MCF 10A (cell line): ENCODE results near the gene RGS2. TPM values are rescaled to one million over a fixed set of nuclear protein-coding genes. Genes with fewer than 3 reads are reported as not detected.

ENCODE experiments used
- BruUV-seq: library from RNA; stranded (reverse); fragments of 400-500 nt; replicated peaks from 2 replicates; lab custom pipeline; 2021; lab: Mats Ljungman, UMichigan
- CTCF ChIA-PET: fragments of 300-600 bp; sonication (Branson Sonifier 250); formaldehyde crosslinking; extraction: SDS; loops from one replicate; lab custom pipeline; 2021; ENCODE audit warnings: antibody characterized with exemption, inconsistent platforms; lab: Yijun Ruan, JAX
- POLR2A ChIA-PET: fragments of 300-600, 350-650 bp; sonication (Branson Sonifier 250); formaldehyde crosslinking; extraction: SDS; loops from one replicate; lab custom pipeline; 2020; ENCODE audit warnings: antibody characterized with exemption, inconsistent platforms; lab: Yijun Ruan, JAX
- DNase-seq: peaks from one replicate; pipeline ENCODE4 v3.0.0-alpha.2; 2018; ENCODE audit not compliant: unreplicated experiment
- H3K27ac Mint-ChIP-seq: one replicate; pipeline ENCODE4 v1.8.0; 2022; ENCODE audit warnings: mild to moderate bottlenecking, low read depth, mixed read lengths; ENCODE audit not compliant: unreplicated experiment
- H3K27me3 Mint-ChIP-seq: one replicate; pipeline ENCODE4 v1.8.0; 2022; ENCODE audit warnings: mixed read lengths; ENCODE audit not compliant: insufficient read depth, unreplicated experiment
- H3K36me3 Mint-ChIP-seq: one replicate; pipeline ENCODE4 v1.8.0; 2022; ENCODE audit warnings: mild to moderate bottlenecking, moderate library complexity, mixed read lengths; ENCODE audit not compliant: insufficient read depth, unreplicated experiment
- H3K4me1 Mint-ChIP-seq: one replicate; pipeline ENCODE4 v1.8.0; 2022; ENCODE audit warnings: mixed read lengths; ENCODE audit not compliant: insufficient read depth, unreplicated experiment
- H3K4me3 Mint-ChIP-seq: one replicate; pipeline ENCODE4 v1.8.0; 2022; ENCODE audit warnings: mild to moderate bottlenecking, moderate library complexity, mixed read lengths; ENCODE audit not compliant: unreplicated experiment
- H3K9me3 Mint-ChIP-seq: one replicate; pipeline ENCODE4 v1.8.0; 2022; ENCODE audit warnings: mixed read lengths; ENCODE audit not compliant: unreplicated experiment
- CTCF ChIP-seq: fragments of 200-600 bp; IDR thresholded peaks from one replicate; pipeline ENCODE4 v1.8.0; 2022; ENCODE audit warnings: antibody characterized with exemption, mild to moderate bottlenecking; ENCODE audit not compliant: unreplicated experiment
- intact Hi-C: fragments of 100-400 bp; cut with micrococcal nuclease; formaldehyde crosslinking; loops from 2 replicates; pipeline ENCODE4 v1.14.1; 2022
- total RNA-seq: library from RNA; stranded (reverse); gene quantifications from 2 replicates; pipeline ENCODE4 v1.2.3, GENCODE V29; 2022

Gene RGS2
- total RNA-seq, 1 experiment from 2014 or later = 42.6 TPM

- Mint-ChIP-seq H3K36me3 (no peaks in the 10 kb centered on the region), H3K27ac (no peak overlapping the region), H3K4me3 (no peak overlapping the region), H3K4me1 (no peaks in the 10 kb centered on the region), H3K9me3 (no peaks in the 10 kb centered on the region), H3K27me3 (no peaks in the 10 kb centered on the region)
- DNase-seq = no peak
- CTCF ChIA-PET = interaction anchor here (0.6 to 2.2 kb wide), 4 partner anchors 11 to 327 kb away, joined by 3 to 12 read pairs (median 5); no protein-coding TSS in a partner anchor
- BruUV-seq = no TSS peak
- intact Hi-C loops = no loop called here
- TF ChIP-seq CTCF = no peak
- POLR2A ChIA-PET = interaction anchor here (0.9 kb wide), 1 partner anchor 11 kb away, joined by 6 read pairs; no protein-coding TSS in a partner anchor
These were observed 14.7 kb upstream of the RGS2 start for GRCh38 chr1:192793983-192794767.

GRCh38 chr1:192794768-192795035 is 14.1 kb upstream of the RGS2 start:
- CTCF ChIA-PET = no interaction called here
- Mint-ChIP-seq H3K27me3 (no peaks in the 10 kb centered on the region), H3K27ac (no peak overlapping the region), H3K4me1 (no peaks in the 10 kb centered on the region), H3K9me3 (no peaks in the 10 kb centered on the region), H3K36me3 (no peaks in the 10 kb centered on the region), H3K4me3 (no peak overlapping the region)
- no TSS peak for BruUV-seq
- no peak for TF ChIP-seq CTCF
- intact Hi-C loops = no loop called here
- POLR2A ChIA-PET = no interaction called here
- DNase-seq = no peak

DNA sequence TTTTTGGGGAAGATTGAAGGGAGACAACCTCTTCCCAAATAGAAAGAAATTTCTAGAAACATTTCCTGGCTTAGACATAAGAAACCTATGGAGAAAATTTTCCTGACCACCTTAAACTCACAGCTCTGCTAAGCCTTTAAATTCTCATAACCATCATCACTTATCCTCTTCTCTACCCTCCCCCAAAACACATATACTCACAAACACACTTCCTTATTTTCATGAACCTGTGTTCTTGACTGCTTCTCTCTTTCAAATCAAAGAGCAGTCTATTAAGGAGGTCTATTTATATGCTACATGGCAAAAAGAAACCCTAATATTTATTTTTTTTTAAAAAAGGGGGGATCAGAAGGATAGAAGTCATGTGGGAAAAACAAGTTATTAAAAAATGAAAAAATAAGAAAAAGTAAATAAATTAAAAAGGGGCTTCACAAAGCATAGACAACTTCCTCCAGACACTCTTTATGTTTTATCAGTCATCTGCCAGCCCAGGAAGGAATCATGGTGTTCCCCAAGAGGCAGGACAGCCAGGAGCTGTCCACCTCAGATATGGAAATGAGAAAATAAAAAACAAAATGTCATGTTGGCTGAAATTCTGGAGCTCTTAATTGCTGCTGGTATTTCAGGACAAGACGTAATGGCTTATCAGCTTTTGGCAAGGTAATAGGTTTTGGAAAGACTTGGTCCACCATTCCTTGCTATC is 12.8 kb upstream of the RGS2 start:
- ChIA-PET POLR2A (interaction anchor here (0.6 to 1.4 kb wide), 3 partner anchors 9 to 218 kb away, joined by 3 read pairs; no protein-coding TSS in a partner anchor), CTCF (interaction anchor here (0.6 to 2.0 kb wide), 6 partner anchors 9 to 236 kb away, joined by 3 to 11 read pairs (median 4); partner anchors contain the start of gene RGS2)
- intact Hi-C loops = no loop called here
- no TSS peak for BruUV-seq
- DNase-seq = no peak
- no peak for TF ChIP-seq CTCF
- H3K4me1 Mint-ChIP-seq = no peaks in the 10 kb centered on the region
- H3K27me3 Mint-ChIP-seq = no peaks in the 10 kb centered on the region
- H3K9me3 Mint-ChIP-seq = no peaks in the 10 kb centered on the region
- no peak overlapping the region for H3K27ac Mint-ChIP-seq
- no peak overlapping the region for H3K4me3 Mint-ChIP-seq
- no peaks in the 10 kb centered on the region for H3K36me3 Mint-ChIP-seq

GRCh38 chr1:192797143-192797542 is 11.7 kb upstream of the RGS2 start:
- ChIA-PET POLR2A (interaction anchor here (1.2 to 1.4 kb wide), 2 partner anchors 8 to 227 kb away, joined by 3 to 6 read pairs; no protein-coding TSS in a partner anchor), CTCF (interaction anchor here (0.7 to 2.0 kb wide), 9 partner anchors 8 to 320 kb away, joined by 3 to 11 read pairs (median 5); no protein-coding TSS in a partner anchor)
- Mint-ChIP-seq H3K36me3 (no peaks in the 10 kb centered on the region), H3K27ac (no peak overlapping the region), H3K4me3 (no peak overlapping the region), H3K4me1 (no peaks in the 10 kb centered on the region), H3K27me3 (no peaks in the 10 kb centered on the region), H3K9me3 (no peaks in the 10 kb centered on the region)
- no TSS peak for BruUV-seq
- intact Hi-C loops = no loop called here
- no peak for TF ChIP-seq CTCF
- no peak for DNase-seq
